ENCODE results near the gene KCNQ1.

KCNQ1 gene

GRCh38 chr11:2549876-2550605, 105.2 kb downstream of the KCNQ1 start:
- no peak for DNase-seq (ENCODE audit: low read depth, low spot score)

DNA sequence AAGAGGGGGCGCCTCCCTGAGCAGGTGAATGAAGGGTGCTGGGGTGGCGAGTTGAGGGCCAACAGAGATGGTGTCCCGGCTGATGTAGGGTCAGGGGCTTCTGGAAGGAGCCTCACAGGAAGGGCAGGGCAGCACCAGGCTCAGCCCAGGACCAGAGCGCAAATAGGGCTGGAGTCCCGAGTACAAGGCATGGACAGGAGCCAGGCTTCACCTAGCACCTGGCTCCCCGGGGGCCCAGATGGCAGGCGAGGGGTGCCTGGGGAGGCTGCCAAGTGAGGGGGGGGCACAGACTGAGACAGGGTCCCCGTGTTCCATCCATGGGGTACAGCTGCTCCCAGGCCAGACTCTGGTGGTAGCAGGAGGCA, 105.8 kb downstream of the KCNQ1 start:
- DNase-seq (ENCODE audit: low read depth, low spot score) = no peak

GRCh38 chr11:2551131-2551530, 106.3 kb downstream of the KCNQ1 start:
- no peak for DNase-seq (ENCODE audit: low read depth, low spot score)

DNA sequence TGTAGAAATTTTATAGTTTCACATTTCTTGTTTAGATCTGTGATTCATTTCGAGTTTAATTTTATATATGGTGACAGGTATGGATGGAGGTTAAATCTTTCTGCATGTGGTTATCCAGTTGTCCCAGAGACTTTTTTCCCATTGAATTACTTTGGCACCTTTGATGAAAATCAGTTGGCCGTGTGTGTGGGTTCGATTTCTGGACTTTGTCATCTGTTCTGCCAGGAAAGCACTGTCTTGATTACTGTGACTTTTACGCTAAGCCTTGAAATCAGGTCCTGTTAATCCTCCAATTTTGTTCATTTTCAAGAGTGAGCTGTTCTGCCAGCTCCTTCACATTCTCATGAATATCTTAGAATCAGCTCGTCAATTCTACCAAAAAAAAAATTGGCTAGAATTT, 107.4 kb downstream of the KCNQ1 start:
- no peak for DNase-seq (ENCODE audit: low read depth, low spot score)

GRCh38 chr11:2553198-2553597, 108.4 kb downstream of the KCNQ1 start:
- no peak for DNase-seq (ENCODE audit: low read depth, low spot score)

DNA sequence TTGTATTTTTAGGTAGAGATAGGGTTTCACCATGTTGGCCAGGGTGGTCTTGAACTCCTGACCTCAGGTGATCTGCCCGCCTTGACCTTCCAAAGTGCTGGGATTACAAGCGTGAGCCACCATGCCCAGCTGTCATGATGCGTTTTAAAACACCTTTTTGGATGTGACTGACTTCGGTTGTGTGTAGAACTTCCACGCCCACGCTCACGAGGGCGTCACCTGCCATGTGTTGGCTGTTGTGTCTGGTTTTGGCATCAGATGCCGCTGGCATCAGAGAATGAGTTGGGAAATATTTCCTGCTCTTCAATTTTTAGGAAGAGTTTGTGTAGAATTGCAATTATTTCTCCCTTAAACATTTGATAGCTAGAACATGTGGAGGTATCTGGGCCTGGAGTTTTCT, 109.1 kb downstream of the KCNQ1 start:
- DNase-seq (ENCODE audit: low read depth, low spot score) = no peak

DNA sequence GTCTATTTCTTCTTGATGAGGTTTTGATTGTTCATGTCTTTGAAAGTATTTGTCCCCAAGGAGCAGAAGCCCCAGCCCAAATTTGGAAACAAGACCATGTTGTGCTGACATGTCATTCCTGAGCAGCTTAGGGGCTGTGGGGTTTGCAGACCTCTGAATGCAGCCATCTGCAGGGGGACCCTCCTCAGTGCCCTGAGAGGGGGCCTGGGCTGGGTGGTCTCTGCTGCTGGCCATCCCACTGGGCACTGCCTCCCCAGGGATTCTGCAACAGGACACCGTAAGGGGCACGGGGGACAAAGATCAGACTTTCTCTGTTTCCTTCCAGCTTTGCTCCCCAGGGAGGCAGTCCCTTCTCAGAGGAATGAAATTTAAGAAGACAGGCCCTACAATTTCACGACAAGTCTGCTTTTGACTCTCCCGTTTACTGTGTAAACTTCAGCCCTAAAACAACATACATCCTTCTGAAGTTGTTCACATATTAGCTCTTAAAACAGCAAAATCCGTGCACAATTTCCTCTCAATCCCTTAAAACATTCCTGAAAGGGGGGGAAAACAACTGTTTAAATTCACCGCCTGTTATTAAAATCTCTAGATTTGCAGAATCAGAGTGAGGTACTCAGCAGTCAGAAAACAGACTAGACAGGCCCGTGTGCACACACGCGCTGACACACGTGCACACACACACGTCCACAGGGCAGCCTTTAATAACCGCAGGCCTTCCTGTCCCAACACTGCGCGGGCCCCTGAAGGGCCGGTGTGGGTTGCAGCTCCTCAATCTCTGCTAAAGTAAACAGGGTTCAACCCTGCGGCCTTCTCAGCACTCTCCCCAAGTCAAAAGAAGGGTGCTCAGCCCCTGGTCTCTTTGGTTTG, 109.8 kb downstream of the KCNQ1 start:
- DNase-seq (ENCODE audit: low read depth, low spot score) = no peak

DNA sequence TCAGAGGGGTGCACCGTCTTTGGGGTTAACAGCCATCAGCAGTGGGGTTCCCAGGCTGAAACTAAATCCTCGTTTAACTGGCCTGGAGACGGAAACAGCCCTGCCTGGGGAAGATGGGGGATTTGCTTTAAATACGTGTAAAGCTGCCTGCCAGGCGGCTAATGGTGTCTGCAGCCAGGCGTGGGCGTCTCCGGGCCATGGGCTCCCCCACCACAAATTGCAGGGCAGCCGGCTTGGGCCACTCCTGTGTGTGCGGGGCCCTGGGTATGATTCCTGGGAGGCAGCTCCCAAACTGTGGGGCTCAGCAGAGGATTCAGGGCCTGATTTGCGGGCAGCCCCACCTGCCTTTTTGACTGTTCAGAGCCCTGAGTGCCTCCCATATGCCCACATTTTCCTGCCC, 110.5 kb downstream of the KCNQ1 start:
- no peak for DNase-seq (ENCODE audit: low read depth, low spot score)

- no peak for DNase-seq (ENCODE audit: low read depth, low spot score)
These were observed 111.1 kb downstream of the KCNQ1 start for GRCh38 chr11:2555891-2556290.

DNA sequence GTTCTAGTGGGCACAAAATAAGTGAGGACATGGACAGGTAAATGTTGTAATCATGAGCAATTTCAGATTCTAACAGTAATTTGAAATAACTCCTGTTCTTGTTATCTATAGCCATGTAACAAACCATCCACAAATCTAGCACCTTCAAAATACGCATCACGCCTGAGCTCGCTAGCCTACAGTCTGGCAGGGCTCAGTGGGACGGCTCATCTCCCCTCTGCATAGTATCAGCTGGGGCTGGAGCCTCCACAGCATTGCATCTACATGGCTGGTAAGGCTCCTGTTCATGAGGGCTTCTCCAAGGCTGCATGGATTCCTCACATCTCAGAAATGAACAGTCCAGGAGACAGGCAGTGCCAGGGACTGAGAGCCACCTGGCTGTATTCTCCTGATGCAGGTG, 112.6 kb downstream of the KCNQ1 start:
- DNase-seq (ENCODE audit: low read depth, low spot score) = no peak

DNA sequence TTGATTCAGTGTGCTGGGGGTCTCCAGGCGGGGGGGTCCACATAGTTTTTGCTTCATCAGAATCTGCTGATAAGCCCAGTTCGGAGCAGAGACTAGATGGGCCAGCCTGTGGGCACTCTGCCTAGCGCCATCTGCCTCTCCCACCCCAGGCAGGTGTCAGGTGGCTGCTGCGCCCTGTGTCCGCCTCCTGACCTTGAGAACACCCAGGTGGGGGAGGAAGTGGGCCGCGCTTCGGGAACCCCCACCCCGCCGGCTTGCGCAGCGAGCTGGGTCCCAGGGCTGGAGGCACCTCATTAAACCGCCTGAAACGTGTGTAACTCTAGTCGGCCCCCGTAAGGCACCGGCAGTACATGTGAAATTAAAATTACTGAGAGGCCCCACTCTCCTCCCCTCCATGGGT, 113.6 kb downstream of the KCNQ1 start:
- DNase-seq (ENCODE audit: low read depth, low spot score) = no peak

GRCh38 chr11:2558861-2559526, 114.2 kb downstream of the KCNQ1 start:
- no peak for DNase-seq (ENCODE audit: low read depth, low spot score)

- no peak for DNase-seq (ENCODE audit: low read depth, low spot score)
These were observed 114.9 kb downstream of the KCNQ1 start for GRCh38 chr11:2559527-2560311.

GRCh38 chr11:2561696-2562581, 117.1 kb downstream of the KCNQ1 start:
- DNase-seq (ENCODE audit: low read depth, low spot score) = no peak

DNA sequence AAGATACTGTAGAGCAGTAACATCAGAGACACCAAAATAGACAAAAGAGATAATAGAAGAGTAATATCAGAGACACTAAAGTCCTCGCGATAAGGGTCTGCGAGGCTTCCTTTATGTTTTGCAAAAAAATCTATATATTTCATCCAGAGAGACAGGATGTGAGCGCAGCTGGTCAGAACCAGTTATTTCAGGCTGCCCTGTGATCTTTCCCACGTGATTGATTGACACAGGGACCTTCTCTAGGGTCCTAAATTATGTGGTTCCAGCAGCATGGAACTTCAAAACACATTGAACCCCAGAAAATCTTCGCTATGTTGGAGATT, 118.0 kb downstream of the KCNQ1 start:
- DNase-seq (ENCODE audit: low read depth, low spot score) = no peak

DNA sequence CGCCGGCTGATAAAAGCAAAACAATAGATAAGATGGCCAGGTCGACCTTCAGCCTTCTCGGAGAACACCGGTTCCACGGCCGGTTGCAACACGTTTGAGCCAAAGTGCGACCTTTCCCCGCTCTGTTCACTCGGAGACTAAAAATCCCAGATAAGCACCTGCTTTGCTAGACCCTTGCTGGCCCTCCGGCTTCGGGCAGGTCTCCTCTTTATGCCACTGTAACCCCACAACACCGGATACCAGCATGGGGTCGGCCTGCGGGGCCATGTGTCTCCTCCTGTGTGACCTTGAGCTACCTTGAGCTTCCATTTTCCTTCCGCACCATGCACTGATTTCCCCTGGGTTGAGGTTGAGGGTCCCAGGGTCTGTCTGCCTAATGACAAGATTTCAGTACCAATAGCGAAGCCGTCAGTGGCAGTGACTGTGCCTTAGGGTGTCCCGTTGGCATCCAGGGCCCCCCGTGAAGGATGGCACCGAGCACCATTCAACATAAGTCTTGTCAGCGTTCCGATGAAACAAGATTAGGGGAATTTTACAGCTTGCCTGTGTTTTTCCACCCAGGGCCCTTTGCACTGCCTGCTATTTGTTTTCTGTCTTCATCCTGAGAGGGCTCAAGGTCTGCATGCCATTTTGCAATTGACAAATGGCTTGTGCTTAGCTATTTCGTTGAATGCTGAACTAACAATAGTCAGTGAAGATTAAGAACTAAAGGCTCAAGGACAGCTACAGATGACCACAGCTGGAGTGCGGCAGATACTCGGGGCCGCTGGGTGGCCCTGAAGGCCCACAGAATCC, 118.6 kb downstream of the KCNQ1 start:
- no peak for DNase-seq (ENCODE audit: low read depth, low spot score)

DNA sequence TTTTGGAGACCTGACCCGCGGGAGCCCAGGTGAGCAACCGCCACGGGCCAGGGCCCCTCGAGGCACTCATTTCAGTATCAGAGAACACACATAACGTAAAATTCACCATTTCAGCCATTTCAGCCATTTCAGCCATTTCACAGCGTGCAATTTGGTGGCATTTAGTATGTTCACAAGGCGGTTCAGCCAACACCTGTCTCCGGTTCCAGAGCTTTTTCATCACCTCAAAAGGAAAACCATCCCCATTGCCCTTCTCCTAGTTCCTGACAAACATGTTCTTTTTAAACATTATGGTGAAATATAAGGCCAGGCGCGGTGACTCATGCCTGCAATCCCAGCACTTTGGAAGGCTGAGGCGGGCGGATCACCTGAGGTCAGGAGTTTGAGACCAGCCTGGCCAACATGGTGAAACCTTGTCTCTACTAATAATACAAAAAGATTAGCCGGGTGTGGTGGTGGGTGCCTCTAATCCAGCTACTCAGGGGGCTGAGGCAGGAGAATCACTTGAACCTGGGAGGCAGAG, 119.3 kb downstream of the KCNQ1 start:
- no peak for DNase-seq (ENCODE audit: low read depth, low spot score)

DNA sequence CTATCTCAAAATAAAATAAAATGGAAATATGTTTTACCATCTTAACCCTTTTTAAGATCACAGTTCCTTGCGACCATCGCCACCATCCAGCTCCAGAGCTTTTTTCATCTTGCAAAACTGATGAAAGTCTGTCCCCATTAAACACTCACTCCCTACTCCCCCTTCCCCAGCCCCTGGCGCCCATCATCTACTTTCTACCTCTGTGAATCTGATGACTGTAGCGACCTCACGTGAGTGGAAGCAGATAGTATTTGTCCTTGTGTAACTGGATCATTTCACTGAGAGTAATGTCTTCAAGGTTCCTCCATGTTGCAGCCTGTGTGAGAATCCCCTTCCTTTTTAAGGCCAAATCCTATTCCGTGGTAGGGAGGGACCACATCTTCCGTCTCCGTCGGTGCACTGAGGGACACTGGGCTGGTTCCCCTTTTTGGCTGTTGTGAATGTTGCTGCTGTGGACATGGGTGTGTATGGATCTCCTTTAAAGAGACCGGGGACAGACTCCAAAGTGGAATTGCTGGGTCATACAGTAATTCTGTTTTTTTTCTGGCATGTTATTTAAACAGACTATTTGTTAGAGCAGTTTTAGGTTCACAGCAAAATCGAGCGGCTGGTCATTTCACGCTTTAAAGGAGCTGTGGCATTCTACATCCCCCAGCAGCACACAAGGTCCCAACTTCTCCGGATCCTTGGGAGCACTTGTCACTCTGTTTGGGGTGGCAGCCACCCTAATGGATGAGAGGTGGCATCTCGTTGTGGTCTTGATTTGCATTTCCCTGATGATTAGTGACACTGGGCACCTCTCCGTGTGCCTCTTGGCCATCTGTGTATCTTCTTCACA, 120.0 kb downstream of the KCNQ1 start:
- DNase-seq (ENCODE audit: low read depth, low spot score) = no peak

All from astrocyte of the hippocampus (primary cell).